MV-4-11 (cell line): Measurements from ENCODE around the gene DLG5.

Experiments used
- DNase-seq: peaks from one replicate; lab custom pipeline; 2025; lab: John Stamatoyannopoulos, UW

The DLG5 gene

DNA sequence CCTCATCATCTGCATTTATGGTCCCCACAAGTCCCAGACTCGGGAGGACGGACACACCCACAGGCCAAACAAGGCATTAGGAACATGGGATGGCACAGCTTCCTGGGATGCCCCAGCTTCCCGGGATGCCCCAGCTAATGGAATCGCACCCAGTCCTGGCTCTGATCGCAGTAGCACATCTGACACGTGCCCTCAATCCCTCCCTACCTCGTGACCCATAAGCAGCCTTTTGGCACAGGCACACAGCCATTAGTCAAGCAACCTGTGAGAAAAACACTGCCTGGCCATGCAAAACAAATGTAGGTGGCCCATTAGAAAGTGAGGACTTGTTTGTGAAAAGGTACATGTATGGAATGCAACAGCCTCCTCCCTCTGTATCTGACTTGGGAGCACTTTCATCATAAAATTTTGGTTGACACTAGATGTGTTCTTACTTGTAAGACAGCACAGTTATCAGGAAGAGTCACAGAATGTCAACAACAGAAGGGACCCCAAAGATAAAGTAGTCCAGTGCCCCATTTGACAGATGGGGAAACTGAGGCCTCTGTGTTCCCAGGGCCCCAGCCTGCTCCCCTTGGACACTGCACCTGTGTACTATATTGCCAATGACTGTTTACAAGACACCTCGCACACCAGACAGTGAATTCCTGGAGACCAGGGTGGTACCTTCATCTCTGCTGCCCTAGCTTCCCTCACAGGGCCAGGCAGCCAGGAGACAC is 34.4 kb downstream of the DLG5 start:
- no peak for DNase-seq

DNA sequence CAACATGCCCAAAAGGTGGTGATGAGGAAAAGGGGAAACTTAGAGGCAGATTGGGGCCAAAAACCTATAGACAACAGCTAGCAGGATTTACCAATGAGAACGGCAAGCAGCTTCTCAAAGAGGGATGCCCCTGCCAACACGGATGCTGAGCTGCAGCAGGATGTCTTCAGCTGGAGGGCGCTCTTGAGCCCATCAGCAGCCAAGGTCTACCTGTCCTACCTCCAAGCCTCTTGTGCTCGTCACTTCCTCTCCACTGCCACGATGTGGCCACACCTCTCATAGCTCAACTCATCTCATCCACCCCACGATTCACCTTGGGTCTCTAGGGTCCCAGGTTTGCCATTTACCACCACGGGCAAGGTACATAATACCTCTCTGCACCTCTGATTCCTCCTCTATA is 36.5 kb downstream of the DLG5 start:
- DNase-seq: no peak

- DNase-seq: no peak
Measured at GRCh38 chr10:77889277-77889903, 37.2 kb downstream of the DLG5 start.

GRCh38 chr10:77888356-77888703 is 38.2 kb downstream of the DLG5 start:
- no peak for DNase-seq

- no peak for DNase-seq
Measured at GRCh38 chr10:77887631-77888355, 38.8 kb downstream of the DLG5 start.

- DNase-seq: no peak
Measured at GRCh38 chr10:77886795-77887355, 39.7 kb downstream of the DLG5 start.

- no peak for DNase-seq
Measured at GRCh38 chr10:77884181-77884580, 42.4 kb downstream of the DLG5 start.

GRCh38 chr10:77881636-77882035 is 44.9 kb downstream of the DLG5 start:
- no peak for DNase-seq

DNA sequence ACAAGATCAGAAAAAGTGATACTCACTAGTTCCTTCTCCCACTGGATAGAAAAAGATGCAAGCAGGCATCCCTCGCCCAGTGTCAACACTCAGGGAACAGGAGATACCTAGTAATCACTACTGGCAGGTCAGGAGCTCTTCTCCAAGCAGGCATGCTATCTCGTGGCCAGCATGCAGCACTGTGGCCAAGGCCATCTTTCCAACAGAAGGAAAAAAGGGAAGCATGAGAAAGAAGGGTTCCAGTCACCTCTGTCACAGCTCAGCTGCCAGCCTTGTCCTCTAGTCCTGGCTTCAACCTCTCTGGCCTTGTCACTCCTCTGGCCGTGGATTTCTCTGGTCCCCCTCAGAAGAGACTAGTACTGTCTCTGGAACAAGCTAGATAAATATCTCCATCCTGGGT is 45.3 kb downstream of the DLG5 start:
- no peak for DNase-seq

DNA sequence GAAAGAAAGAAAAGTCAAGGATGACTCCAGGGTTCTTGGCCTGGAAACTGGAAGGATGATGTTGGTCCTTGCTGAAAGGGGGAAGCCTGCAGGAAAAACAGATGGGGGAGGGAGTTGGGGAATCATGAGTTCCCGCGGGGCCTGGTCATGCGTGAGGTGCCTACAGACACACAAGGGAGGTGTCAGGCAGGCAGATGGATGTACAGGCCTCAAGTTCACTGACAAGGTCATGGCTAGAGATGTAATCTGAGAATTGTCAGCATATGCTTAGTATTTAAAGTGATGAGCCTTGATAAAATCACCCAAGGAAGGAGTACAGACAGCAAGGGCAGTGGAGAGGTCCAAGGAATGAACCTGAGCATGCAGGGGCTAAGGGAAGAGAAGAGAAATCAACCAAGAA is 46.8 kb downstream of the DLG5 start:
- DNase-seq: no peak

- no peak for DNase-seq
Measured at GRCh38 chr10:77879065-77879464, 47.5 kb downstream of the DLG5 start.

DNA sequence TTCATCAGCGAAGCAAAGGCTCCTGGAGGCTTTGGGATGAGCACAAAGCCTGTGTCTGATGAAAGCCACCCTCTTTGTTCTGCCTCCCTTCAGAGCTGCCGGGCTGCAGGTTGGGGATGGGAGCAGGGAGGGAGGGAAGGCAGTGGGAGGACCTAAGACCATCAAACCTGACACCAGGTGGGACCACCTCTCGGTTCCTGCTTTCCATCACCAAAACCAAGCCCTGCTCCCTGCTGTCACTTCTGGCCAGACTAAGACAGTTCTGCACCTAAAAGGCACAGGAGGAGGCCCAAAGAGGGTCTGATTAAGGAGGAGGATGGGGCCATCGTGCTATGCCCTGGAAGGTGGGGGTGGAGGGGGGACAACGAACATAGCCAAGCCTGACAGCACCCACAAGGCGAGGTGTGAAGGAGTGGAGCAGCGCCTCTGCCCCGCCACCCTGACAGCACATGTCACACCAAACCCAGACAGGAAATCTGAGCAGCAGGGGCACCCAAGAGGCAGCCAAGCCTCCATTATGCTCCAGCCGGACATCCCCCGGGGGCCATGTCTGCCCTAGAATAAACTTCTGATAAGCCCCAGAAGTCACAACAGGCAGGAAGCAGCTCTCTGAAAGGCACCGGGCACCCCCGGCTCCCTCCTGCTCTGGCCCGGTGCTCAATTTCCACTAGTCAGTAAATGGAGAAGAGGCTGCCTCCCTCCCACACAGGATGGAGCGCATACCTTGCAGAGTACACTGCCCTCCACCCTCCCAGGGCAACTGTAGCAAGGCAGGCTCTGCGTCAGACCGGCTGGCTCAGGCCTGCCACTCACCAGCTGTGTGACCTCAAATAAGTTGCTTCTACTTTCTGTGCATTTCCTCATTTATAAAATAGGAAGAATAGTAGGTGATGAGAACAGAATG is 48.9 kb downstream of the DLG5 start:
- peak; percentile 77 for DNase-seq

DNA sequence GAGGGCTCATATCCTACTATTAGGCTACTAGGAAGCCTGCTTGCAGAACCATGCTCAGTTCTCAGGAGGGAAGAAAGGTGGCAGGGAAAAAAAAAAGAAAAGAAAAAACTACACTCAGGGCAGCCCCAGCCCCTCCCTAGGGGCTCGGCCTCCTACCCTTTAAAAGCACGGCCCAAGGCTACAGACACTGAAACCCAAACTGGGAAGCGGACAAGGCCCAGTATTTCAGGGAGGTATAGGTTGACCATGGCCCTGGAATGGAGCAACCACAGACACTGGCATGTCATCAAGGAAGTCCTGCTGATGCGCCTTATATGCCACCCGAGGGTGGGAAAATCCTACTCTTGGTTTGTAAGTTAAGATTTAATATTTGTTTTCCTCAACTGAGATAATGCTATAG is 50.8 kb downstream of the DLG5 start:
- DNase-seq: no peak

DNA sequence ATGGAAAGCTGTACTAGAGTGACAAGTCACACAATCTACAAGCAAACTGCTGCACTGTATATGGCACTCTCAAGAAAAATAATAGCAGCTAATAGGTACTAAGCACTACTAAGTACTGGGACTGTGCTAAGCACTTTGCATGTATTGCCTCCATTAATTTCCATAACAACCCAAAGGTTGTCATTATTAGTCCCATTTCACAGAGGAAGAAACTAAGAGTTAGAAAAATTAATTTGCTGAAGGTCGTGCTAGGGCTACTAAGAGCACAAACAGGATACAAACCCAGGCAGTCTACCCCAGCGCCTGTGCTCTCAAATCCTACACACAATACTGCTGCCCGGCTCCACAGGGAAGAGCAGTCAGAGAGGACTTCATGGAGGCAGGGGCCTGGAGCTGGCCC is 51.7 kb downstream of the DLG5 start:
- no peak for DNase-seq

DNA sequence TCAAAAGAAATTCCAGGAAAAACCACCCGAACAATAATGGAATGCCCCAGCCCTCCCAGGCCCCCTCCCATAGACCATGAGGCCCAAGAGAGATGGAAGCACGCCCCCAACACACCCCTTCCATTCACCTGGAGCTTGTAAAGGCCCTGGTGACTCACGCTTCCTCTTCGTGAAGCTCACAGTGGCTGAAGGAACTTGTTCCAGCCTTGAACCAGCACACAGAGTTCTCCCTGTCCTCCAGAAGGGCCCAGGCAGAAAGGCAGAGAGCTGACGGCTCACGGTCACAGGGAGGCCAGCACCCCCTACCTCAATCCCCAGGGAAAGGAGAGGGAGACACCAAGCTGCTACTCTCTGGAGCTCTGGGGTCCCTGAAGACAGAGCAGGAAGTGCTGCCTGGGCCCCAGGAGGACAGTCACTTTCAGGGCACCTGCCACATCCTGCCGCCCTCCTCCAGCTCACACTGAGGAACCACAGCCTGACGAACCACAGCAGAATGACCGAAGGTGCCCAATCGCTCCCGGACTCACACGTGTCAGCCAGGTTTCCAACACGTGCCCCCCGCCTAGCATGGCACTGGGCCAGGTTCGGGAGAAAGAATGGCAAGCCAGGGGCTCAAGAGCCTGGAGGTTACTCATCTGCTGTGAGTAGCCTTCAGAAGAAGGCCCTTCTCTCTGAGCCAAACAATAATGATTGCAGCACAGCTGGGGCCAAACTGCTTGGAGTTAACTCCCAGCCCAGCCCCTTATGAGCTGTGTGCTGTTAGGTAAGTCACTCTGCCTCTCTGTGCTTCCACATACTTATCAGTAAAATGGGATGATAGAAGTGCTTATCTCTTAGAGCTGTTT is 52.8 kb downstream of the DLG5 start:
- DNase-seq: no peak

GRCh38 chr10:77872947-77873535 is 53.5 kb downstream of the DLG5 start:
- no peak for DNase-seq

- DNase-seq: no peak
Measured at GRCh38 chr10:77872151-77872946, 54.2 kb downstream of the DLG5 start.

GRCh38 chr10:77869626-77870420 is 56.7 kb downstream of the DLG5 start:
- no peak for DNase-seq

- no peak for DNase-seq
Measured at GRCh38 chr10:77868523-77868922, 58.0 kb downstream of the DLG5 start.
